SK-N-SH treated with all-trans-retinoic acid at 6 μM for 48 hours (cell line): ENCODE measurements around the gene OLFML2B.

ENCODE experiments used
- ATAC-seq: fragments of 200-7000 bp; cut with Tn5 transposase; 3 replicates; pipeline ENCODE4 v1.9.1; 2020; ENCODE audit warnings: mild to moderate bottlenecking, moderate library complexity
- BACH2 ChIP-seq: fragments of 250-450 bp; sonication (Bioruptor Pico); IDR thresholded peaks from 2 replicates; pipeline ENCODE4 v1.9.0; 2021; ENCODE audit warnings: mild to moderate bottlenecking, borderline replicate concordance
- CSDC2 ChIP-seq: fragments of 250-450 bp; sonication (Bioruptor Pico); IDR thresholded peaks from 2 replicates; pipeline ENCODE4 v1.5.0; 2020; ENCODE audit warnings: mild to moderate bottlenecking, moderate library complexity
- ESRRG ChIP-seq: fragments of 250-450 bp; sonication (Bioruptor Pico); IDR thresholded peaks from 2 replicates; pipeline ENCODE4 v1.6.1; 2021; ENCODE audit warnings: mild to moderate bottlenecking
- GLIS3 ChIP-seq: fragments of 250-450 bp; sonication (Bioruptor Pico); IDR thresholded peaks from 2 replicates; pipeline ENCODE4 v1.5.0; 2020; ENCODE audit warnings: mild to moderate bottlenecking, moderate library complexity
- ISL1 ChIP-seq: fragments of 250-450 bp; sonication (Bioruptor Pico); IDR thresholded peaks from 2 replicates; pipeline ENCODE4 v2.1.2; 2022; ENCODE audit warnings: mild to moderate bottlenecking, moderate library complexity
- OSR1 ChIP-seq: fragments of 250-450 bp; sonication (Bioruptor Pico); IDR thresholded peaks from 2 replicates; pipeline ENCODE4 v1.8.0; 2022; ENCODE audit warnings: moderate library complexity, mild to moderate bottlenecking, inconsistent platforms
- POU6F1 ChIP-seq: fragments of 250-450 bp; sonication (Bioruptor Pico); IDR thresholded peaks from 2 replicates; pipeline ENCODE4 v1.8.0; 2021; ENCODE audit warnings: low read depth, mild to moderate bottlenecking, moderate library complexity, borderline replicate concordance
- PPARA ChIP-seq: fragments of 250-450 bp; sonication (Bioruptor Pico); IDR thresholded peaks from 2 replicates; pipeline ENCODE4 v1.5.0; 2020; ENCODE audit warnings: mild to moderate bottlenecking, borderline replicate concordance
- TCF4 ChIP-seq: fragments of 250-450 bp; sonication (Bioruptor Pico); IDR thresholded peaks from 2 replicates; pipeline ENCODE4 v1.8.0; 2021; ENCODE audit warnings: mild to moderate bottlenecking, moderate library complexity, borderline replicate concordance
- TOX ChIP-seq: fragments of 250-450 bp; sonication (Bioruptor Pico); IDR thresholded peaks from 2 replicates; pipeline ENCODE4 v1.8.0; 2021; ENCODE audit warnings: mild to moderate bottlenecking, moderate library complexity, borderline replicate concordance
- ZC3H10 ChIP-seq: fragments of 250-450 bp; sonication (Bioruptor Pico); IDR thresholded peaks from 2 replicates; pipeline ENCODE4 v1.5.1; 2021; ENCODE audit warnings: mild to moderate bottlenecking, moderate library complexity
- ZFP3 ChIP-seq: fragments of 250-450 bp; sonication (Bioruptor Pico); IDR thresholded peaks from 2 replicates; pipeline ENCODE4 v1.5.0; 2020; ENCODE audit warnings: mild to moderate bottlenecking, moderate library complexity
- ZFP30 ChIP-seq: fragments of 450-650 bp; formaldehyde crosslinking; IDR thresholded peaks from 2 replicates; pipeline ENCODE4 v1.5.0; 2022; ENCODE audit warnings: mild to moderate bottlenecking, moderate library complexity
- ZNF565 ChIP-seq: fragments of 450-650 bp; formaldehyde crosslinking; conservative IDR thresholded peaks from 2 replicates; pipeline ENCODE4 v1.5.0; 2020; ENCODE audit warnings: low read depth, mild to moderate bottlenecking, moderate library complexity
- ZNF70 ChIP-seq: fragments of 450-650 bp; formaldehyde crosslinking; IDR thresholded peaks from 2 replicates; pipeline ENCODE4 v1.5.0; 2020; ENCODE audit warnings: mild to moderate bottlenecking, moderate library complexity
- ZNF8 ChIP-seq: fragments of 450-650 bp; formaldehyde crosslinking; IDR thresholded peaks from 2 replicates; pipeline ENCODE4 v1.5.0; 2020; ENCODE audit warnings: mild to moderate bottlenecking, moderate library complexity
- TF ChIP-seq, protein P1 (sequence below): fragments of 250-450 bp; sonication (Bioruptor Pico); IDR thresholded peaks from 2 replicates; pipeline ENCODE4 v1.5.1; 2020; ENCODE audit warnings: low read depth, mild to moderate bottlenecking, moderate library complexity
- TF ChIP-seq, protein P2 (sequence below): fragments of 250-450 bp; sonication (Bioruptor Pico); IDR thresholded peaks from 2 replicates; pipeline ENCODE4 v1.5.0; 2020; ENCODE audit warnings: mild to moderate bottlenecking, moderate library complexity
- TF ChIP-seq, protein P3 (sequence below): fragments of 250-450 bp; sonication (Bioruptor Pico); IDR thresholded peaks from 2 replicates; pipeline ENCODE4 v1.5.1; 2021; ENCODE audit warnings: mild to moderate bottlenecking, moderate library complexity

Gene OLFML2B

DNA sequence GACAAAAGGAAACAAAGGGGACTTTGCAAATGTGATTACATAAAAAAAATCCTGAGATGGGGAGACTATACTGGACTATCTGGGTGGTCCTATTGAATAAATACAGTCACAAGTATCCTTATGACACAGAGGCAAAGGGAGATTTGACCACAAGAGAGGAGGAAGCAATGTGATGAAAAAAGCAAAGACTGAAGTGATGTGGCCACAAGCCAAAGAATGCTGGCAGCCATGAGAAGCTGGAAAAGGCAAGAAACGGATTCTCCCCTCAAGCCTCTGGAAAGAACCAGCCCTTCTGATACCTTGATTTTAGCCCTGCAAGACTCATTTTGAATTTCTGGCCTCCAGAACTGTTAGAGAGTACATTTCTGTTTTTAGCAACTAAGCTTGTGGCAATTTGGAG is 36.4 kb downstream of the OLFML2B start:
- TF ChIP-seq TOX (no peak), ZNF565 (CRISPR knock-in tag) (no peak)
- TF ChIP-seq, all 23 proteins: peak for 0
- no peak for ATAC-seq

DNA sequence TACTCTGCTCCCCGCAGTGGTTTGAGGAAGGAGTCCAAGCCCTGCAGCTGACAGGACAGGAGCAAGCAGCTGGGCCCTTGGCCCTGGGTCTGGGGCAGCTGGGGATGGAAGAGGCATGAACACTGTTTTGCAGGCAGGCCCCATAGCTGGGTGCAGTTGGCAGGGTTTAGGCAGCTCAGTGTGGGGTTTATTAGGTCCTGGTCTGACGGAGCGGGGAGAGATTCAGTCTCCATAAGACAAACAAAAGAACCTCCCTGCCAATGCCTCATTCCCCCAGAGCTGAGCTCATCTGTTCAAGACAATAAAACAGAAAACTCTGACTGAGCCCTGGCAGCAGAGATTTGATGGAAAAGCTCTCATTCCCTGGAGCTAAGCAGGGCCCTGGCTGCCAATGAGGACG is 37.3 kb downstream of the OLFML2B start:
- no peak for TF ChIP-seq CSDC2 (CRISPR knock-in tag)
- no peak for TF ChIP-seq ZFP3 (CRISPR knock-in tag)
- TF ChIP-seq ISL1 (CRISPR knock-in tag) = no peak
- TF ChIP-seq, protein P1, sequence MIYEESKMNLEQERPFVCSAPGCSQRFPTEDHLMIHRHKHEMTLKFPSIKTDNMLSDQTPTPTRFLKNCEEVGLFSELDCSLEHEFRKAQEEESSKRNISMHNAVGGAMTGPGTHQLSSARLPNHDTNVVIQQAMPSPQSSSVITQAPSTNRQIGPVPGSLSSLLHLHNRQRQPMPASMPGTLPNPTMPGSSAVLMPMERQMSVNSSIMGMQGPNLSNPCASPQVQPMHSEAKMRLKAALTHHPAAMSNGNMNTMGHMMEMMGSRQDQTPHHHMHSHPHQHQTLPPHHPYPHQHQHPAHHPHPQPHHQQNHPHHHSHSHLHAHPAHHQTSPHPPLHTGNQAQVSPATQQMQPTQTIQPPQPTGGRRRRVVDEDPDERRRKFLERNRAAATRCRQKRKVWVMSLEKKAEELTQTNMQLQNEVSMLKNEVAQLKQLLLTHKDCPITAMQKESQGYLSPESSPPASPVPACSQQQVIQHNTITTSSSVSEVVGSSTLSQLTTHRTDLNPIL (CRISPR knock-in tag) = no peak
- TF ChIP-seq ZNF70 = no peak
- no peak for TF ChIP-seq TCF4 (CRISPR knock-in tag)
- TF ChIP-seq, all 23 proteins: peak for 0
- no peak for ATAC-seq

DNA sequence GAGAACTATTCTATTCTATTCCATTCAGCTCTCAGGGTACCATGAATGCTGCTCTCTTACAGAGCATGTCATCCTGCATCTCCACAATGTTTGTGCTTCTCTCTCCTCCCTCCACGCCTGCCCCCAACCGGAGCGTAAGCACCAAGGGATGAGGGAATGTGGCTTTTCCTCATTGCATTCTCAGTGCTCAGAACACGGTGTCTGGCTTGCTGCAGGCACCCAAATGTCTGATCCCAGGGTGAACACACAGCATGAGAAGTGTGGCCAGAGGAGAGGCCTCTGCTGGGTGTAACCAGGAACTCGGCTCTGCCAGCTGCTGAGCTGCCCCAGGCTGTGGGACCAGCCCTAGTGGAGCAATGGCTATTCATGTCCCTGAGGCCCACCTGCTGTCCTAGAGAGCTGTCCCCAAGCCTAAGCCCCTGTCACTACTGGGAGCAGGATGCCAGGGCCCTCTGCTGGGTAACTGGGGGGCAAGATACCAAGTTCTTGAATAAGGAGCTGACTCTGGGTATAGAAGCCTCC is 38.3 kb downstream of the OLFML2B start:
- no peak for ATAC-seq
- TF ChIP-seq ZNF565 (CRISPR knock-in tag) = no peak
- TF ChIP-seq PPARA (CRISPR knock-in tag) = no peak
- no peak for TF ChIP-seq ISL1 (CRISPR knock-in tag)
- TF ChIP-seq, protein P2, sequence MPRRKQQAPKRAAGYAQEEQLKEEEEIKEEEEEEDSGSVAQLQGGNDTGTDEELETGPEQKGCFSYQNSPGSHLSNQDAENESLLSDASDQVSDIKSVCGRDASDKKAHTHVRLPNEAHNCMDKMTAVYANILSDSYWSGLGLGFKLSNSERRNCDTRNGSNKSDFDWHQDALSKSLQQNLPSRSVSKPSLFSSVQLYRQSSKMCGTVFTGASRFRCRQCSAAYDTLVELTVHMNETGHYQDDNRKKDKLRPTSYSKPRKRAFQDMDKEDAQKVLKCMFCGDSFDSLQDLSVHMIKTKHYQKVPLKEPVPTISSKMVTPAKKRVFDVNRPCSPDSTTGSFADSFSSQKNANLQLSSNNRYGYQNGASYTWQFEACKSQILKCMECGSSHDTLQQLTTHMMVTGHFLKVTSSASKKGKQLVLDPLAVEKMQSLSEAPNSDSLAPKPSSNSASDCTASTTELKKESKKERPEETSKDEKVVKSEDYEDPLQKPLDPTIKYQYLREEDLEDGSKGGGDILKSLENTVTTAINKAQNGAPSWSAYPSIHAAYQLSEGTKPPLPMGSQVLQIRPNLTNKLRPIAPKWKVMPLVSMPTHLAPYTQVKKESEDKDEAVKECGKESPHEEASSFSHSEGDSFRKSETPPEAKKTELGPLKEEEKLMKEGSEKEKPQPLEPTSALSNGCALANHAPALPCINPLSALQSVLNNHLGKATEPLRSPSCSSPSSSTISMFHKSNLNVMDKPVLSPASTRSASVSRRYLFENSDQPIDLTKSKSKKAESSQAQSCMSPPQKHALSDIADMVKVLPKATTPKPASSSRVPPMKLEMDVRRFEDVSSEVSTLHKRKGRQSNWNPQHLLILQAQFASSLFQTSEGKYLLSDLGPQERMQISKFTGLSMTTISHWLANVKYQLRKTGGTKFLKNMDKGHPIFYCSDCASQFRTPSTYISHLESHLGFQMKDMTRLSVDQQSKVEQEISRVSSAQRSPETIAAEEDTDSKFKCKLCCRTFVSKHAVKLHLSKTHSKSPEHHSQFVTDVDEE = no peak
- TF ChIP-seq ZFP30 (CRISPR knock-in tag) = no peak
- no peak for TF ChIP-seq ZFP3 (CRISPR knock-in tag)
- TF ChIP-seq ZC3H10 = no peak
- TF ChIP-seq ESRRG = no peak
- no peak for TF ChIP-seq BACH2 (CRISPR knock-in tag)
- TF ChIP-seq OSR1 (CRISPR knock-in tag) = no peak
- TF ChIP-seq ZNF8 (CRISPR knock-in tag) = no peak
- TF ChIP-seq GLIS3 = no peak
- TF ChIP-seq TCF4 (CRISPR knock-in tag) = no peak
- TF ChIP-seq, protein P1 (CRISPR knock-in tag) = no peak
- TF ChIP-seq CSDC2 (CRISPR knock-in tag) = no peak

- ATAC-seq = no peak; the same call in 2 of the 3 replicates
These were observed 39.9 kb downstream of the OLFML2B start for GRCh38 chr1:161983725-161984124.

More at GRCh38 chr1:161983725-161984124, 39.9 kb downstream of the OLFML2B start:
- no peak for TF ChIP-seq ZC3H10
- no peak for TF ChIP-seq POU6F1 (CRISPR knock-in tag)
- TF ChIP-seq, protein P3, sequence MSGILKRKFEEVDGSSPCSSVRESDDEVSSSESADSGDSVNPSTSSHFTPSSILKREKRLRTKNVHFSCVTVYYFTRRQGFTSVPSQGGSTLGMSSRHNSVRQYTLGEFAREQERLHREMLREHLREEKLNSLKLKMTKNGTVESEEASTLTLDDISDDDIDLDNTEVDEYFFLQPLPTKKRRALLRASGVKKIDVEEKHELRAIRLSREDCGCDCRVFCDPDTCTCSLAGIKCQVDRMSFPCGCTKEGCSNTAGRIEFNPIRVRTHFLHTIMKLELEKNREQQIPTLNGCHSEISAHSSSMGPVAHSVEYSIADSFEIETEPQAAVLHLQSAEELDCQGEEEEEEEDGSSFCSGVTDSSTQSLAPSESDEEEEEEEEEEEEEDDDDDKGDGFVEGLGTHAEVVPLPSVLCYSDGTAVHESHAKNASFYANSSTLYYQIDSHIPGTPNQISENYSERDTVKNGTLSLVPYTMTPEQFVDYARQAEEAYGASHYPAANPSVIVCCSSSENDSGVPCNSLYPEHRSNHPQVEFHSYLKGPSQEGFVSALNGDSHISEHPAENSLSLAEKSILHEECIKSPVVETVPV (CRISPR knock-in tag) = no peak
- no peak for TF ChIP-seq GLIS3
- no peak for TF ChIP-seq ISL1 (CRISPR knock-in tag)
- TF ChIP-seq ESRRG = no peak
- no peak for TF ChIP-seq PPARA (CRISPR knock-in tag)
- TF ChIP-seq ZFP3 (CRISPR knock-in tag) = no peak
- TF ChIP-seq BACH2 (CRISPR knock-in tag) = no peak
- TF ChIP-seq TOX = no peak
- TF ChIP-seq, protein P2 = no peak
